GM19238 (cell line): Measurements from ENCODE around the gene NARF.
"Not testable (repeated sequence)": the region's sequence is repeated elsewhere in the genome, so short reads cannot be mapped to it uniquely, and the experiment has no call there.

ENCODE experiments used
- DNase-seq: peaks from one replicate; pipeline ENCODE4 v3.0.0; 2011; ENCODE audit warnings: low spot score; ENCODE audit not compliant: insufficient read length

Gene NARF

DNA sequence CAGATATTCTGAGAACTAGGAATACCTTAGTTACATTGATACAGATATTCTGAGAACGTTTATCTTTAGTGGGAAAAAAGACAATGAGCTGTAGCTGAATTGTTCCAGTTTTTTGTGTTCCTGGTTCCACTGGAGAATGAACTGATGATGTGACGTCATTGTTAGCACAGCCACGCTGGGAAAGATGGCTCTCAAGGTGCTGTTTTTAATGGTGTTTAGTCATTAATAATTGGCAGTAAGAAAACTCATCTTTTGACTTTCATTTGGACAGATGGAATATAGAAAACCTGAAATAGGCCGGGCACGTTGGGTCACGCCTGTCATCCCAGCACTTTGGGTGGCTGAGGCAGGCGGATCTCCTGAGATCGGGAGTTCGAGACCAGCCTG lies 71.4 kb downstream of the NARF start:
- no peak for DNase-seq

GRCh38 chr17:82531431-82531881 lies 72.9 kb downstream of the NARF start:
- DNase-seq = no peak

DNA sequence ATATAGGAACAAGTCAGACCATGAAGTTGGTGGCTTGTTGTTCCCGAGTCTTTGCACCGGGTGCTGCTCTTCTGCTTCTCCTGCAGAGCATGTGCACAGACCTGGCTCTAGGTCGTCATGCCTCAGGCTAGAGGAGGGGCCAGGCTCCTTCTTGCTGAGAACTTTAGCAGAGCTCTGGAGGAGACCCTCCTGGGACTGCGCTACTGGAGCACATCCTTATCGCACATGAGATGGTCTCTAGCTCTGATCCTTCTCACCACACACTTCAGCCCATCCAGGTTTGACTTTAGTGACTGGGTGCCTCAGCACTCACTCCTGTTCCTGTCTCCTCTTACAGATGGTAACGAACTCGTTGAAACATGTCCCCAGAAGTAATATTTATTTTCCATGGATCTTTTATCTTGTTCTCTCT lies 75.9 kb downstream of the NARF start:
- no peak for DNase-seq

- no peak for DNase-seq
Measured at GRCh38 chr17:82536512-82537201, 78.1 kb downstream of the NARF start.

DNA sequence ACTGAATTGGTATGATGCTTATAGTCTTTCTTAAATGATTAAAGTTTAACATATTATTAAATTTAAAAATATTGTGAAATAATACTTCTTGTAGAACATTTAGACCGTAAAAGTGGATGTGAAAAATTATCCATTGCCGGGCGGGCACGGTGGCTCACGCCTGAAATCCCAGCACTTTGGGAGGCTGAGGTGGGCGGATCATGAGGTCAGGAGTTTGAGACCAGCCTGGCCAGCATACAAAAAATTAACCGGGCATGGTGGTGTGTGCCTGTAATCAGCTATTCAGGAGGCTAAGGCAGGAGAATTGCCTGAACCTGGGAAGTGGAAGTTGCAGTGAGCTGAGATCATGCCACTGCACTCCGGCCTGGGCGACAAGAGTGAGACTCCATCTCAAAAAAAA lies 78.7 kb downstream of the NARF start:
- not testable (repeated sequence) for DNase-seq

DNA sequence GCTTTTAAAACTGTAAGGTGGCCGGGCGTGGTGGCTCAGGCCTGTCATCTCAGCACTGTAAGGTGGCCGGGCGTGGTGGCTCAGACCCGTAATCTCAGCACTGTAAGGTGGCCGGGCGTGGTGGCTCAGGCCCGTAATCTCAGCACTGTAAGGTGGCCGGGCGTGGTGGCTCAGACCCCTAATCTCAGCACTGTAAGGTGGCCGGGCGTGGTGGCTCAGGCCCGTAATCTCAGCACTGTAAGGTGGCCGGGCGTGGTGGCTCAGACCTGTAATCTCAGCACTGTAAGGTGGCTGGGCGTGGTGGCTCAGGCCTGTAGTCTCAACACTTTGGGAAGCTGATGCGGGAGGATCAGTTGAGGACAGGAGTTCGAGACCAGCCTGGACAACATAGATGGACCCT lies 80.5 kb downstream of the NARF start:
- DNase-seq = not testable (repeated sequence)
